HepG2 (cell line): ENCODE data around the gene LRIG1. TPM values are rescaled to one million over a fixed set of nuclear protein-coding genes. Genes with fewer than 3 reads are reported as not detected.

ENCODE experiments used
- AHR ChIP-seq: IDR thresholded peaks from 2 replicates; pipeline ENCODE4 v1.6.1; 2018; ENCODE audit warnings: missing genetic modification reagents, missing compliant biosample characterization
- ATF7-NPFF ChIP-seq: sonication (generic); formaldehyde crosslinking; IDR thresholded peaks from 2 replicates; pipeline ENCODE4 v1.8.1; 2023; ENCODE audit warnings: mild to moderate bottlenecking, low read depth, missing genetic modification reagents, moderate library complexity
- BORCS8-MEF2B ChIP-seq: sonication (generic); formaldehyde crosslinking; IDR thresholded peaks from 2 replicates; pipeline ENCODE4 v1.8.0; 2022; ENCODE audit warnings: mild to moderate bottlenecking, missing genetic modification reagents
- EHMT2 ChIP-seq: fragments of 200-600 bp; sonication (generic); IDR thresholded peaks from 2 replicates; pipeline ENCODE4 v1.7.0; 2017; ENCODE audit warnings: antibody characterized with exemption, low read depth, low read length, borderline replicate concordance
- ELF4 ChIP-seq: sonication (generic); formaldehyde crosslinking; IDR thresholded peaks from 2 replicates; pipeline ENCODE4 v1.5.0; 2020; ENCODE audit warnings: missing genetic modification reagents, mild to moderate bottlenecking, moderate library complexity, borderline replicate concordance
- FOXM1 ChIP-seq: sonication (generic); formaldehyde crosslinking; IDR thresholded peaks from 2 replicates; pipeline ENCODE4 v1.5.0; 2020; ENCODE audit warnings: missing genetic modification reagents
- MED13 ChIP-seq: sonication (generic); formaldehyde crosslinking; IDR thresholded peaks from 2 replicates; pipeline ENCODE4 v1.5.0; 2020; ENCODE audit warnings: missing genetic modification reagents
- NCOA5 ChIP-seq: sonication (generic); formaldehyde crosslinking; IDR thresholded peaks from 2 replicates; pipeline ENCODE4 v1.4.0; 2020; ENCODE audit warnings: missing genetic modification reagents
- NFRKB ChIP-seq: fragments of 450-650 bp; IDR thresholded peaks from 2 replicates; pipeline ENCODE4 v1.6.1; 2017
- NFYC ChIP-seq: IDR thresholded peaks from 2 replicates; pipeline ENCODE4 v1.6.1; 2016; ENCODE audit warnings: missing genetic modification reagents, missing compliant biosample characterization
- ZKSCAN1 ChIP-seq: fragments of 150-350 bp; IDR thresholded peaks from 2 replicates; pipeline ENCODE4 v1.6.1; 2014; ENCODE audit warnings: low read length
- ZMYM4 ChIP-seq: sonication (generic); formaldehyde crosslinking; IDR thresholded peaks from 2 replicates; pipeline ENCODE4 v1.8.1; 2023; ENCODE audit warnings: mild to moderate bottlenecking, missing genetic modification reagents
- ZNF160 ChIP-seq: sonication (generic); formaldehyde crosslinking; IDR thresholded peaks from 2 replicates; pipeline ENCODE4 v1.8.0; 2022; ENCODE audit warnings: mild to moderate bottlenecking, inconsistent platforms, missing genetic modification reagents
- ZNF496 ChIP-seq: sonication (generic); formaldehyde crosslinking; IDR thresholded peaks from 2 replicates; pipeline ENCODE4 v1.8.1; 2023; ENCODE audit warnings: mild to moderate bottlenecking, moderate library complexity, missing genetic modification reagents; ENCODE audit not compliant: insufficient replicate concordance
- ZNF790 ChIP-seq: sonication (generic); formaldehyde crosslinking; IDR thresholded peaks from 2 replicates; pipeline ENCODE4 v1.8.0; 2022; ENCODE audit warnings: missing genetic modification reagents, mild to moderate bottlenecking, borderline replicate concordance
- ZNF891 ChIP-seq: sonication (generic); formaldehyde crosslinking; IDR thresholded peaks from 2 replicates; pipeline ENCODE4 v1.5.0; 2020; ENCODE audit warnings: mild to moderate bottlenecking, missing genetic modification reagents
- polyA plus RNA-seq, 8 experiments: library from polyadenylated mRNA; depleted of rRNA in 3 of 8; stranded (reverse) in 7 of 8; unstranded in 1 of 8; fragments of >200 nt; fragmentation: Illumina TruSeq in 4 of 8; extraction: Trizol in 4 of 8; gene quantifications; 2 replicates each; pipeline versions ENCODE4 v1.2.1 to v1.2.3, GENCODE V29; 2011 to 2016; ENCODE audit warnings: low read depth in 4 of 8, missing spikeins in 1 of 8, mixed read lengths in 1 of 8; ENCODE audit not compliant: insufficient read depth in 1 of 8
- total RNA-seq, 5 experiments: library from RNA; depleted of rRNA; stranded (reverse); fragments of >200 nt; fragmentation: Illumina TruSeq; extraction: Trizol; gene quantifications; 2 replicates each; pipeline ENCODE4 v1.2.3, GENCODE V29; 2016; ENCODE audit warnings: low read depth in 1 of 5
- TF ChIP-seq, protein P1 (sequence below): sonication (generic); formaldehyde crosslinking; IDR thresholded peaks from 2 replicates; pipeline ENCODE4 v1.5.0; 2020; ENCODE audit warnings: mild to moderate bottlenecking, missing genetic modification reagents, borderline replicate concordance
- TF ChIP-seq, protein P2 (sequence below): sonication (generic); formaldehyde crosslinking; IDR thresholded peaks from 2 replicates; pipeline ENCODE4 v1.5.0; 2020; ENCODE audit warnings: mild to moderate bottlenecking, missing genetic modification reagents
- TF ChIP-seq, protein P3 (sequence below): sonication (generic); formaldehyde crosslinking; IDR thresholded peaks from 2 replicates; pipeline ENCODE4 v1.8.1; 2023; ENCODE audit warnings: mild to moderate bottlenecking, missing genetic modification reagents
- TF ChIP-seq, protein P4 (sequence below): IDR thresholded peaks from 2 replicates; pipeline ENCODE4 v1.6.1; 2012; ENCODE audit warnings: low read length, improper control_type of control experiment

LRIG1 gene
- total and polyA plus RNA-seq, 2 of the 13 experiments (the other 11 are each of a cell fraction or from before 2014, with no cell fraction given), result 17.8 to 24.8 TPM

DNA sequence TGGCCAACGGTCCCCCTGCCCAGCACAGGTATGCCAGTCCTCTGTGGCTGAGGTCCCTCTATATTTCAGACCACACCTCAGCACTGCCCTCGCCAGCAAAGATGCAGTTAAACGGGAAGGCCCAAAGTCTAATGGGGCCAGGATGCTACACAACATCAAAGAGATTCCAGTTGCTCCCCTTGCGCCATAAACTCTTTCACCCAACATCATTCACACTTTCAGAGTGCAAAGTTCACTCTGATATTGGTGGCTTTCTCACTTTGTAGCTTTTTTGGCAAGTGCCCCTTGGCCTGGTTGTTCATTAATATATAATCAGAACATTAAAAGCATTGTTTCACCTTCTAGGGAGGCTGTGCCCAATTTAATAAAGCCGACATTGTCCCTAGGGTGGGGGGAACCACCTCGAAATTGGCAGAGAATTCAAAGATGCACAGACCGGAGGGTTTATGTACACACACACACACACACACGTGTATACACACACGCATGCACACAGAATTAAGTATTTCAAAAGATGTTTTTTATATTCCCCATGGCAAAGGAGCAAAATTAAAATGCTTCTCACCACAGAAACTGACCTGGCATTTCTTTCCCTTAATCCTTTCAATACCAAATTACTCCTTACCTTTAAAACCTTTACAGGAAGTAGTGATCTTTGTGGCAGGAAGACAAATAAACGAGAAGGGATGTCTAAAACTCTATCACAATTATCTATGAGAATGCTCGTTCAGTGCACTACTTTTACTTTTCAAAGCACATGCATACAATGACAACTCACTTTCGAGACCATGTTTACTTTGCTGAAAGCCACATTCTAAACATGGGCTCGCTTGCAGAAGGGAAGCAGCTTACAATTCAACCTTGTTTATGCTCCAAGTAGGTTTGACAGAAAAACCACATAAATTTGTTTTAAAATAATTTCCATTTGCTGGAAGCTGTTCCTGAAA lies 19.5 kb downstream of the LRIG1 start (continued):
- peak; percentile 95; the same call in 1 of the 2 replicates for TF ChIP-seq MED13 (CRISPR knock-in tag)
- TF ChIP-seq ELF4 (CRISPR knock-in tag), result peak; percentile 72; the same call in 1 of the 2 replicates
- no peak for TF ChIP-seq ZNF891
- TF ChIP-seq, protein P1, sequence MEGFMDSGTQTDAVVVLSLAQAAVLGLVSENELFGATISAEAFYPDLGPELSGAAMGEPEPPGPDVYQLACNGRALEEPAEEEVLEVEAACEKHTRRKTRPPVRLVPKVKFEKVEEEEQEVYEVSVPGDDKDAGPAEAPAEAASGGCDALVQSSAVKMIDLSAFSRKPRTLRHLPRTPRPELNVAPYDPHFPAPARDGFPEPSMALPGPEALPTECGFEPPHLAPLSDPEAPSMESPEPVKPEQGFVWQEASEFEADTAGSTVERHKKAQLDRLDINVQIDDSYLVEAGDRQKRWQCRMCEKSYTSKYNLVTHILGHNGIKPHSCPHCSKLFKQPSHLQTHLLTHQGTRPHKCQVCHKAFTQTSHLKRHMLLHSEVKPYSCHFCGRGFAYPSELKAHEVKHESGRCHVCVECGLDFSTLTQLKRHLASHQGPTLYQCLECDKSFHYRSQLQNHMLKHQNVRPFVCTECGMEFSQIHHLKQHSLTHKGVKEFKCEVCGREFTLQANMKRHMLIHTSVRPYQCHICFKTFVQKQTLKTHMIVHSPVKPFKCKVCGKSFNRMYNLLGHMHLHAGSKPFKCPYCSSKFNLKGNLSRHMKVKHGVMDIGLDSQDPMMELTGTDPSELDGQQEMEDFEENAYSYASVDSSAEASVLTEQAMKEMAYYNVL (CRISPR knock-in tag), result peak; percentile 86; the same call in 1 of the 2 replicates
- TF ChIP-seq FOXM1 (CRISPR knock-in tag), result no peak
- TF ChIP-seq NFYC, result peak; percentile 32; the same call in 1 of the 2 replicates
- TF ChIP-seq, protein P2, sequence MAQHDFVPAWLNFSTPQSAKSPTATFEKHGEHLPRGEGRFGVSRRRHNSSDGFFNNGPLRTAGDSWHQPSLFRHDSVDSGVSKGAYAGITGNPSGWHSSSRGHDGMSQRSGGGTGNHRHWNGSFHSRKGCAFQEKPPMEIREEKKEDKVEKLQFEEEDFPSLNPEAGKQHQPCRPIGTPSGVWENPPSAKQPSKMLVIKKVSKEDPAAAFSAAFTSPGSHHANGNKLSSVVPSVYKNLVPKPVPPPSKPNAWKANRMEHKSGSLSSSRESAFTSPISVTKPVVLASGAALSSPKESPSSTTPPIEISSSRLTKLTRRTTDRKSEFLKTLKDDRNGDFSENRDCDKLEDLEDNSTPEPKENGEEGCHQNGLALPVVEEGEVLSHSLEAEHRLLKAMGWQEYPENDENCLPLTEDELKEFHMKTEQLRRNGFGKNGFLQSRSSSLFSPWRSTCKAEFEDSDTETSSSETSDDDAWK (CRISPR knock-in tag), result no peak
- TF ChIP-seq, protein P3, sequence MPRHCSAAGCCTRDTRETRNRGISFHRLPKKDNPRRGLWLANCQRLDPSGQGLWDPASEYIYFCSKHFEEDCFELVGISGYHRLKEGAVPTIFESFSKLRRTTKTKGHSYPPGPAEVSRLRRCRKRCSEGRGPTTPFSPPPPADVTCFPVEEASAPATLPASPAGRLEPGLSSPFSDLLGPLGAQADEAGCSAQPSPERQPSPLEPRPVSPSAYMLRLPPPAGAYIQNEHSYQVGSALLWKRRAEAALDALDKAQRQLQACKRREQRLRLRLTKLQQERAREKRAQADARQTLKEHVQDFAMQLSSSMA (CRISPR knock-in tag), result no peak
- 0 out of 2 replicates have a peak, but pooled peaks have one; percentile 57 for TF ChIP-seq ZNF160
- TF ChIP-seq ZNF496, result no peak
- TF ChIP-seq AHR (CRISPR knock-in tag), result peak; percentile 70; the same call in 1 of the 2 replicates
- TF ChIP-seq, protein P4, sequence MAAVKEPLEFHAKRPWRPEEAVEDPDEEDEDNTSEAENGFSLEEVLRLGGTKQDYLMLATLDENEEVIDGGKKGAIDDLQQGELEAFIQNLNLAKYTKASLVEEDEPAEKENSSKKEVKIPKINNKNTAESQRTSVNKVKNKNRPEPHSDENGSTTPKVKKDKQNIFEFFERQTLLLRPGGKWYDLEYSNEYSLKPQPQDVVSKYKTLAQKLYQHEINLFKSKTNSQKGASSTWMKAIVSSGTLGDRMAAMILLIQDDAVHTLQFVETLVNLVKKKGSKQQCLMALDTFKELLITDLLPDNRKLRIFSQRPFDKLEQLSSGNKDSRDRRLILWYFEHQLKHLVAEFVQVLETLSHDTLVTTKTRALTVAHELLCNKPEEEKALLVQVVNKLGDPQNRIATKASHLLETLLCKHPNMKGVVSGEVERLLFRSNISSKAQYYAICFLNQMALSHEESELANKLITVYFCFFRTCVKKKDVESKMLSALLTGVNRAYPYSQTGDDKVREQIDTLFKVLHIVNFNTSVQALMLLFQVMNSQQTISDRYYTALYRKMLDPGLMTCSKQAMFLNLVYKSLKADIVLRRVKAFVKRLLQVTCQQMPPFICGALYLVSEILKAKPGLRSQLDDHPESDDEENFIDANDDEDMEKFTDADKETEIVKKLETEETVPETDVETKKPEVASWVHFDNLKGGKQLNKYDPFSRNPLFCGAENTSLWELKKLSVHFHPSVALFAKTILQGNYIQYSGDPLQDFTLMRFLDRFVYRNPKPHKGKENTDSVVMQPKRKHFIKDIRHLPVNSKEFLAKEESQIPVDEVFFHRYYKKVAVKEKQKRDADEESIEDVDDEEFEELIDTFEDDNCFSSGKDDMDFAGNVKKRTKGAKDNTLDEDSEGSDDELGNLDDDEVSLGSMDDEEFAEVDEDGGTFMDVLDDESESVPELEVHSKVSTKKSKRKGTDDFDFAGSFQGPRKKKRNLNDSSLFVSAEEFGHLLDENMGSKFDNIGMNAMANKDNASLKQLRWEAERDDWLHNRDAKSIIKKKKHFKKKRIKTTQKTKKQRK, result no peak
- no peak for TF ChIP-seq NCOA5 (CRISPR knock-in tag)
- peak; percentile 78 for TF ChIP-seq BORCS8-MEF2B (CRISPR knock-in tag)
- TF ChIP-seq NFRKB, result no peak
- TF ChIP-seq ZNF790 (CRISPR knock-in tag), result no peak
- no peak; the same call in 1 of the 2 replicates for TF ChIP-seq EHMT2
- TF ChIP-seq ZMYM4 (CRISPR knock-in tag), result peak; percentile 89
- TF ChIP-seq ZKSCAN1, result 0 out of 2 replicates have a peak, but pooled peaks have one; percentile 46
- no peak for TF ChIP-seq ATF7-NPFF (CRISPR knock-in tag)
